Measurements from ENCODE around the gene ADAMTS3. TPM values are rescaled to one million over a fixed set of nuclear protein-coding genes. Genes with fewer than 3 reads are reported as not detected.

ADAMTS3 gene
- total and polyA plus RNA-seq, 9 of the 15 experiments (the other 6 are each of a cell fraction or from before 2014, with no cell fraction given): 4.0 to 18.0 (median 12.1) TPM

GRCh38 chr4:72340803-72341431 lies 228.1 kb downstream of the ADAMTS3 start:
- H3K9ac ChIP-seq (ENCODE audit: insufficient read depth in 1 of 2, low read depth in 2 of 2, low read length in 2 of 2): no peak overlapping the region
- TF ChIP-seq CXXC5 (CRISPR knock-in tag; IDR thresholded peaks at IDR 0.05) (no peak), ZNF41 (CRISPR knock-in tag; conservative IDR thresholded peaks at IDR 0.05) (no peak), HDAC6 (IDR thresholded peaks at IDR 0.05; ENCODE audit: low read depth, low read length) (no peak), NFIC (IDR thresholded peaks at IDR 0.05) (no peak), EWSR1 (IDR thresholded peaks at IDR 0.05; ENCODE audit: borderline replicate concordance, low read depth, partially characterized antibody) (no peak), POLR2A (conservative IDR thresholded peaks at IDR 0.05) (no peak), SNIP1 (IDR thresholded peaks at IDR 0.05; ENCODE audit: low read depth) (no peak), POLR3G (IDR thresholded peaks at IDR 0.05; ENCODE audit: extremely low read depth, insufficient read length, insufficient replicate concordance) (no peak)
- TF ChIP-seq, protein P1, sequence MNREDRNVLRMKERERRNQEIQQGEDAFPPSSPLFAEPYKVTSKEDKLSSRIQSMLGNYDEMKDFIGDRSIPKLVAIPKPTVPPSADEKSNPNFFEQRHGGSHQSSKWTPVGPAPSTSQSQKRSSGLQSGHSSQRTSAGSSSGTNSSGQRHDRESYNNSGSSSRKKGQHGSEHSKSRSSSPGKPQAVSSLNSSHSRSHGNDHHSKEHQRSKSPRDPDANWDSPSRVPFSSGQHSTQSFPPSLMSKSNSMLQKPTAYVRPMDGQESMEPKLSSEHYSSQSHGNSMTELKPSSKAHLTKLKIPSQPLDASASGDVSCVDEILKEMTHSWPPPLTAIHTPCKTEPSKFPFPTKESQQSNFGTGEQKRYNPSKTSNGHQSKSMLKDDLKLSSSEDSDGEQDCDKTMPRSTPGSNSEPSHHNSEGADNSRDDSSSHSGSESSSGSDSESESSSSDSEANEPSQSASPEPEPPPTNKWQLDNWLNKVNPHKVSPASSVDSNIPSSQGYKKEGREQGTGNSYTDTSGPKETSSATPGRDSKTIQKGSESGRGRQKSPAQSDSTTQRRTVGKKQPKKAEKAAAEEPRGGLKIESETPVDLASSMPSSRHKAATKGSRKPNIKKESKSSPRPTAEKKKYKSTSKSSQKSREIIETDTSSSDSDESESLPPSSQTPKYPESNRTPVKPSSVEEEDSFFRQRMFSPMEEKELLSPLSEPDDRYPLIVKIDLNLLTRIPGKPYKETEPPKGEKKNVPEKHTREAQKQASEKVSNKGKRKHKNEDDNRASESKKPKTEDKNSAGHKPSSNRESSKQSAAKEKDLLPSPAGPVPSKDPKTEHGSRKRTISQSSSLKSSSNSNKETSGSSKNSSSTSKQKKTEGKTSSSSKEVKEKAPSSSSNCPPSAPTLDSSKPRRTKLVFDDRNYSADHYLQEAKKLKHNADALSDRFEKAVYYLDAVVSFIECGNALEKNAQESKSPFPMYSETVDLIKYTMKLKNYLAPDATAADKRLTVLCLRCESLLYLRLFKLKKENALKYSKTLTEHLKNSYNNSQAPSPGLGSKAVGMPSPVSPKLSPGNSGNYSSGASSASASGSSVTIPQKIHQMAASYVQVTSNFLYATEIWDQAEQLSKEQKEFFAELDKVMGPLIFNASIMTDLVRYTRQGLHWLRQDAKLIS (CRISPR knock-in tag; IDR thresholded peaks at IDR 0.05): no peak
- no peak for DNase-seq (ENCODE audit: extremely low read depth in 1 of 4, low spot score in 3 of 4)
- no peaks in the 10 kb centered on the region for H3K79me2 ChIP-seq (ENCODE audit: control insufficient read depth, insufficient read depth, low read length)
- CTCF ChIA-PET (ENCODE audit: low intra/inter-chr PET ratio): no interaction called here
- H3K4me3 ChIP-seq: no peak overlapping the region
- H4K20me1 ChIP-seq (replicated peaks; ENCODE audit: control insufficient read depth, insufficient read depth, low read length): no peaks in the 10 kb centered on the region
- no peaks in the 10 kb centered on the region for H3K36me3 ChIP-seq (ENCODE audit: control insufficient read depth, insufficient read depth, low read length)
- H3K9me3 ChIP-seq (replicated peaks; ENCODE audit: control insufficient read depth, insufficient read depth, low read depth, low read length): no peaks in the 10 kb centered on the region
- no peaks in the 10 kb centered on the region for H3K4me1 ChIP-seq (replicated peaks in 1 of 2; ENCODE audit: control insufficient read depth in 2 of 2, insufficient read depth in 2 of 2, low read length in 2 of 2)
- 89% methylated on average over 1 of the region's 1 CpG for WGBS (ENCODE audit: insufficient coverage, low coverage, missing lambda C conversion rate)
- BruUV-seq (replicated peaks): no TSS peak
- ATAC-seq: peak; percentile 43; the same call in 1 of the 3 replicates
- intact Hi-C loops (cut with micrococcal nuclease): no loop called here
- no peak overlapping the region for H3K4me2 ChIP-seq (ENCODE audit: insufficient read depth, low read length)
- no peak for FAIRE-seq
- in situ Hi-C loops (cut with MboI): no loop called here
- H3K27ac ChIP-seq (ENCODE audit: extremely low read depth, low read depth, low read length): no peak overlapping the region
- no peaks in the 10 kb centered on the region for H3K27me3 ChIP-seq (ENCODE audit: control insufficient read depth in 2 of 2, insufficient read depth in 2 of 2, low read length in 2 of 2)
- POLR2A ChIA-PET: interaction anchor here (0.6 to 1.1 kb wide), 3 partner anchors 10 to 412 kb away, joined by 3 read pairs; no protein-coding TSS in a partner anchor
- no peaks in the 10 kb centered on the region for H3K9me1 ChIP-seq (ENCODE audit: control insufficient read depth, insufficient read depth, low read length)
- H2AFZ ChIP-seq (ENCODE audit: low read depth, low read length): no peak overlapping the region

All from K562 (cell line).